Stimulated activated CD8-positive, alpha-beta memory T cell treated with anti-CD3 and anti-CD28 coated beads, Interleukin-7, amount 100 ng/mL, for 1 hour (primary cell): ENCODE results near the gene NLGN1.
A peak's percentile ranks its signal among the peaks of the same experiment; 100 is the strongest.
"Not testable (repeated sequence)": the region's sequence is repeated elsewhere in the genome, so short reads cannot be mapped to it uniquely, and the experiment has no call there.

ENCODE experiments used
- DNase-seq, 2 donors: peaks; one replicate each; pipeline ENCODE4 v3.0.0-alpha.2; 2020; ENCODE audit warnings: low read depth in 2 of 2

NLGN1 gene

GRCh38 chr3:173397161-173398110 is at the start of gene NLGN1:
Gene NLGN1, plus strand, starts transcription at chr3:173397744.
- DNase-seq: no peak

- DNase-seq: no peak
Measured at GRCh38 chr3:173351886-173352285, 45.7 kb upstream of the NLGN1 start.

GRCh38 chr3:173353137-173353536 is 44.4 kb upstream of the NLGN1 start:
- not testable (repeated sequence) for DNase-seq

GRCh38 chr3:173354124-173354523 is 43.4 kb upstream of the NLGN1 start:
- no peak for DNase-seq

GRCh38 chr3:173371848-173372487 is 25.6 kb upstream of the NLGN1 start:
- DNase-seq: no peak

- DNase-seq: no peak
Measured at GRCh38 chr3:173380681-173381080, 16.9 kb upstream of the NLGN1 start.

- not testable (repeated sequence) for DNase-seq
Measured at GRCh38 chr3:173381936-173382335, 15.6 kb upstream of the NLGN1 start.

GRCh38 chr3:173395073-173395411 is 2.5 kb upstream of the NLGN1 start:
- no peak for DNase-seq

GRCh38 chr3:173395412-173396181 is 1.9 kb upstream of the NLGN1 start:
- peak in 1 of 2 donors; percentile 2 for DNase-seq

- no peak for DNase-seq
Measured at GRCh38 chr3:173396191-173397041, 1.1 kb upstream of the NLGN1 start.

- no peak for DNase-seq
Measured at GRCh38 chr3:173398111-173398479, 551 bp downstream of the NLGN1 start.

GRCh38 chr3:173399044-173399443 is 1.5 kb downstream of the NLGN1 start:
- DNase-seq: no peak

- no peak for DNase-seq
Measured at GRCh38 chr3:173401369-173401768, 3.8 kb downstream of the NLGN1 start.

GRCh38 chr3:173402656-173403055 is 5.1 kb downstream of the NLGN1 start:
- DNase-seq: no peak

- DNase-seq: no peak
Measured at GRCh38 chr3:173403376-173403775, 5.8 kb downstream of the NLGN1 start.

GRCh38 chr3:173404156-173404555 is 6.6 kb downstream of the NLGN1 start:
- no peak for DNase-seq

GRCh38 chr3:173410436-173410835 is 12.9 kb downstream of the NLGN1 start:
- no peak for DNase-seq

GRCh38 chr3:173410849-173411248 is 13.3 kb downstream of the NLGN1 start:
- no peak for DNase-seq

GRCh38 chr3:173411375-173411973 is 13.9 kb downstream of the NLGN1 start:
- no peak for DNase-seq

- no peak for DNase-seq
Measured at GRCh38 chr3:173416070-173416469, 18.5 kb downstream of the NLGN1 start.

GRCh38 chr3:173429076-173429475 is 31.5 kb downstream of the NLGN1 start:
- no peak for DNase-seq
